ENCODE data around the gene HGD.

The HGD gene, protein sequence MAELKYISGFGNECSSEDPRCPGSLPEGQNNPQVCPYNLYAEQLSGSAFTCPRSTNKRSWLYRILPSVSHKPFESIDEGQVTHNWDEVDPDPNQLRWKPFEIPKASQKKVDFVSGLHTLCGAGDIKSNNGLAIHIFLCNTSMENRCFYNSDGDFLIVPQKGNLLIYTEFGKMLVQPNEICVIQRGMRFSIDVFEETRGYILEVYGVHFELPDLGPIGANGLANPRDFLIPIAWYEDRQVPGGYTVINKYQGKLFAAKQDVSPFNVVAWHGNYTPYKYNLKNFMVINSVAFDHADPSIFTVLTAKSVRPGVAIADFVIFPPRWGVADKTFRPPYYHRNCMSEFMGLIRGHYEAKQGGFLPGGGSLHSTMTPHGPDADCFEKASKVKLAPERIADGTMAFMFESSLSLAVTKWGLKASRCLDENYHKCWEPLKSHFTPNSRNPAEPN

DNA sequence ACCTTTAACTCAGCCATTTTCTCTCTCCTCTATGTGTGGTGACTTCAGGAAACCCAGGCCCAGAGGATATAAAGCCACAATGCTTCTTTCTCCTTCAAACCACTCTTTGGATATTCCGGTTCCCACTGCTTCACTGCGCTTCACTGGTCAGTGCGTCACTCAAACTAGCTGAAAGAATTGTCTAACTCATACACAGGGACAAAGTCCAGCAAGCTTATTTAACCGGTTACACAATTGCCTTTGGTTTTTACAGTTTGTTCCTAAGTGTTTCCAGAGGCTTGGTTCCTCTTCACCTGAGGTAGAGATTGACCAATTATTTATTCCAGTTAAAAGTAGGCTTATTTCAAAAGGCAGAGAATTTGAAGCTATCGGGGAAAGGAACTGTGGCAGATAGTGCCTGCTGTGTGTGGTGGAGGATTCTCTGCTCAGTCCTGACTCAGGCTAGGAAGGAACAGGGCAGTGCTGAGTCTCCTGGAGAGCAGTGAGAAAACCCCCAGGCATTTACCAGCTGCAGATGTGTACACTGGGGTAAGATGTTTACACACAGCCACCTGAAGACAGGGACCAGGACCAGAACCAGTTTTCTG is at the start of gene HGD:
Gene HGD, minus strand, starts transcription at position 145 of the 587 bp plus-strand sequence. Its CDS starts 128 bp downstream, at position 17.
- DNase-seq (ENCODE audit: low read depth in 2 of 2, low spot score in 1 of 2), result no peak

DNA sequence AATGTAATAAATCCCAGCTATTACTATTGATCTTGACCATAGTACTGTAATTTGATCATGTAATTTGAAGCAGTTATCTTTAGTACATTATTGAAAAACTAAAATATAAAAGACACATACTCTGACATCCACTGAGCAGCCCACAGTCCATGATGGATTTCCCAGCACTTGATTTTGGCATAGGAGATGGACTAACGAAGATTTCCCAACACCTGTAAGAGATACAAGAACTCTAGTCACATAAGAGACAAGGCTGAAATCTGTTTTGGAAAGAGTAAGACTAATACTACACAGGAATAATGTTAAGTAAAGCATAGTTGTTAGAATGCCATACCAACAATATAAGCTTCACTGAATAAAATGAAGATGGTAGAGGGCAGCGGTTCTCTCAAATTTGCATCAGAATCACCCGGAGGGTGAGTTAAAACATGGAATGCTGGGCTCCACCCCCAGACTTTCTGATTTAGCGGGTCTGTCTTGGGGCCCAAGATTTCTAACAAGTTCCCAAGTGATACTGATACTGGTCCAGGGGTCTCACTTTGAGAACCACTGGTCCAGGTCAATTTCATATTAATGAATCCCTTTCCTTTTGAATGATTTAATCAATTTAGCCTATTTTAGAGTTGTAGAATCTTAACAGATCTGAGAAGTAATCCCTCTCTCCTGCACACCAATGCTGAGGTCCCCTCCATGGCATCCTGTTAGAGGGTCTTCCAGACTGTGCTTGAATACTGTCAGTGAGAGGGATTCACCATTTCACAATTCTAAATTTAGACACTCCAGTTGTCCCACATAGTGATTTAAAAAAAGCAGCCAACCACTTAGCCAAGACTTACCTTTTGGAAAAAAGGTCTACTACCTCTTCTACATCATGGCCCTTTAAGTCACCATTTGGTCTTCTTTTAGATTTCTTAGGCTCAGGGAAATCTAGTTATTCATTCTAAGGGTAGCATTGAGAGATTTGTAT is 48.8 kb upstream of the HGD start:
- no peak for DNase-seq (ENCODE audit: low read depth in 2 of 2, low spot score in 1 of 2)

GRCh38 chr3:120726791-120727190 is 44.8 kb upstream of the HGD start:
- DNase-seq (ENCODE audit: low read depth in 2 of 2, low spot score in 1 of 2), result no peak

DNA sequence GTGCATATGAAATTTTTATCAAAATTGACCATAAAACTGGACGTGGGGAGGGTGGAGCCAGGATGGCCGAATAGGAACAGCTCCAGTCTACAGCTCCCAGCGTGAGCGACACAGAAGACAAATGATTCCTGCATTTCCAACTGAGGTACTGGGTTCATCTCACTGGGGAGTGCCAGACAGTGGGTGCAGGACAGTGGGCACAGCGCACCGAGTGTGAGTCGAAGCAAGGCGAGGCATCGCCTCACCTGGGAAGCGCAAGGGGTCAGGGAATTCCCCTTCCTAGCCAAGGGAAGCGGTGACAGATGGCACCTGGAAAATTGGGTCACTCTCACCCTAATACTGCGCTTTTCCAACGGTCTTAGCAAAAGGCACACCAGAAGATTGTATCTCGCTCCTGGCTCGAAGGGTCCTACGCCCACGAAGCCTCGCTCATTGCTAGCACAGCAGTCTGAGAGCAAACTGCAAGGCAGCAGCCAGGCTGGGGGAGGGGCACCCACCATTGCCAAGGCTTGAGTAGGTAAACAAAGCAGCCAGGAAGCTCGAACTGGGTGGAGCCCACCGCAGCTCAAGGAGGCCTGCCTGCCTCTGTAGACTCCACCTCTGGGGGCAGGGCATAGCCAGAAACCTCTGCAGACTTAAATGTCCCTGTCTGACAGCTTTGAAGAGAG is 37.3 kb upstream of the HGD start:
- DNase-seq (ENCODE audit: low read depth in 2 of 2, low spot score in 1 of 2), result peak; percentile 22 to 62

- DNase-seq (ENCODE audit: low read depth in 2 of 2, low spot score in 1 of 2), result no peak
These were observed 31.2 kb upstream of the HGD start for GRCh38 chr3:120713262-120713661.

- DNase-seq (ENCODE audit: low read depth in 2 of 2, low spot score in 1 of 2), result no peak
These were observed 28.3 kb upstream of the HGD start for GRCh38 chr3:120710369-120710768.

DNA sequence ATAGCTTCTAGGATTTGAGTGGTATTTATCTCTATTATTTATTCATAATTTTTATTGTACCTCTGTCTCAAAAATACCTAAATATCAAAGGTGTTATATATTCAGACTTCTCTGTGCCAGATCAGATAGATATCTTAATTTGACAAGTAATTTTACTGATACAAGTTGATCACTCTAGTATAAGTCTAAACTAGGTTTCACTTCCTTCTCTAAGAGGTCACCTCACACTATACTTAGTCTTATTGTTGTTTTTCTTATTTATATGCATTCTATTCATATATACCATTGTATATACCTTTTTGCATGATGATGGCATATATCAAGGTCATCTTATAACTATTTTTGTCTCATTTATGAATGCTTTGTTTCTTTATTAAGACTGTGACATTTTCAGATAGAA is 26.4 kb upstream of the HGD start:
- no peak for DNase-seq (ENCODE audit: low read depth in 2 of 2, low spot score in 1 of 2)

GRCh38 chr3:120706950-120707349 is 24.9 kb upstream of the HGD start:
- DNase-seq (ENCODE audit: low read depth in 2 of 2, low spot score in 1 of 2), result no peak

DNA sequence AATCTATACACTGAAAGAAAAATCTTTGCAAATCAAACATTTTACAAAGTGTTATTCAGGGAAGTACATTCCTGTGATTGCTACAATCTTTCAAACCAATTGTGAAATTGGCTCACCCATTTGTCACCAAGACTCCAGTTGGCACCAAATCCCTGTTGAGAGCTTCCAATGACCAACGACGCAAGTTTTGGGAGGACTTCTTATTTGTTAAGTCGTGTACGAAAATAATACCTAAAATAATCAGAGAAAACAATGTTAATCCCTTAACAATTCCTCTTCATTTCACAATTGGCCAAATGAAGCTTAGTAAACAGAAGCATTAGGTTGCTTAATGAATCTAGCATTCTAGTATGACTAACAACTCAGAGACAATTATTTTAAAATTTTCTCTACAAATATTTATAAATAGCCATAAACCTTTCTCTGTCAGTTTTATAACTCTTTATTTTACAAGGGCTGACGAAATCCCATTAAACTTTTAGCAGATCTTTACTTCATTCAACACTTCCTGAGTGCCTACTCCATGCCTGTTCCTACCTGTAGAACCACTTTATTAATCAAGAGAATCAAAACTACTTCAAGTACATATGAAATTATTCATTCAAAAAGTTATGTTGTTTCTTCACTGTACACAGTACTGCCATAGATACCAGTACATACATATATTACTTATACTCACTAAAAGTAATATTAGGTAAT is 24.0 kb upstream of the HGD start:
- no peak for DNase-seq (ENCODE audit: low read depth in 2 of 2, low spot score in 1 of 2)

DNA sequence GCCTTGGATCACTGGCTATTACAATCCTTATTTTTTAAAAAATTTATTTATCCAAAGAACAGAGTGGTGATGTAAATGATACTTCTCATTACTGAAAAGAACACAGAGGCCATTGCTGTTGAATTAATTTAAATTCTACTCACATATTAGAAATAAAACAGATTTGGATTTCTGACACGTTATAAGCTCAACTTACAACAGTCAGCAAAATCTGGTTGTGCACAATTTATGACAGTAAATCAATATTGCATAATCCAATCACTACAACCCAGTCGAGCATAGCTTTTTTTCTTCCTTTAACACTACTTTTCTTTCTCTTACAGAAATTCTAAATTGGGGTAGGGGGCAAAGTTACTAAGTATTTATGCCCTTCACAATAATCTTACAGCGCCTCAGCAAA is 17.3 kb upstream of the HGD start:
- DNase-seq (ENCODE audit: low read depth in 2 of 2, low spot score in 1 of 2), result no peak

DNA sequence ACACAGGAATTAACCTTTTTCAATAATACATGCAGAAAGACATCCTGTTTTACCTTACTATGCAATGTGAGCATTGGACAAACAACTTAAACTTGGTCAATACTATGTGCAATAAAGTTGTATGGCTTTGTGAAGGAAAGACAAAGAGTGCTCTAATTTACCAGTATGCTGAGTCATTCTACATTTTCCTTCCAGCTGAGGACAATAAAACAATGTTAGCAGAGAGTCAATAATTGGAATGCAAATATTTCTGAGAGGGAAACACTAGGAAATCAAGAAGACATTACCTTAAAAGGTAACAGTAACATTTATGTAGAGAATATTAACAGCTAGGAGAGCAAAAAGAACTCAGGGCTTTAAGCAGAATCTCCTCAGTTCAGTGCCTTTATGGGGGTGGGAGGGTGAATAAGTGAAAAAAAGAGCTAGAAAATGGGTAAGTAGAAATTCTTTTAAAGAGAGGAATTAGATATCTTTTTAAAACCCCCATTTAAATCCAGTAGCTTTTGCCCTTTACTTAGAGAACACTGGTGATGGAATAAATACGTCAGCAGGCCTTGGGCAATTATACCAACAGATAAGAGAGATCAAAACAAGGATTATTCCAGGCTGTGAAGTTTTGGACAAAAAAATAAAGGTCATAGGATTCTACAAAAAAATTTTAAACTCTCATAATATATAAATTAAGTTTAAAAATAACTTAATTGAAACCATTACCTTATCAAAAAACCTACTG is 11.6 kb upstream of the HGD start:
- no peak for DNase-seq (ENCODE audit: low read depth in 2 of 2, low spot score in 1 of 2)

DNA sequence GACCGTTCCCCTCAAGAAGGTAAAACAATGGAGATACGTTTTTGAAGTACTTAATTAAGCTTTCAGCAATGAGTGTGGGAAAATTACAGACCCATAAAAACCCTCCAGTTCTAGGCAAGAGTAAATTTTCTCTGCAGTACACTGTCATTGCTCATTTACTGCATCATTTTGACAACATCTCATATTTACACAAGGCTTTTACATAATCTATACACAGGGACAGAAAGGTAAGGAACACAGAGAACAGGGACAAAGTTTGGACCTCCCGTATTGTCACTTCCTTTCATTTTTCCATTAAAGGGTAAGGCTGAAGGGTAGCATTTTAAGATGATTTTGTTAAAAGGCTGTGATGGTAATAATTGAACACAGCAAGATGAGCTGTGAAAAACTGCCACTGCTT is 7.4 kb upstream of the HGD start:
- no peak for DNase-seq (ENCODE audit: low read depth in 2 of 2, low spot score in 1 of 2)

DNA sequence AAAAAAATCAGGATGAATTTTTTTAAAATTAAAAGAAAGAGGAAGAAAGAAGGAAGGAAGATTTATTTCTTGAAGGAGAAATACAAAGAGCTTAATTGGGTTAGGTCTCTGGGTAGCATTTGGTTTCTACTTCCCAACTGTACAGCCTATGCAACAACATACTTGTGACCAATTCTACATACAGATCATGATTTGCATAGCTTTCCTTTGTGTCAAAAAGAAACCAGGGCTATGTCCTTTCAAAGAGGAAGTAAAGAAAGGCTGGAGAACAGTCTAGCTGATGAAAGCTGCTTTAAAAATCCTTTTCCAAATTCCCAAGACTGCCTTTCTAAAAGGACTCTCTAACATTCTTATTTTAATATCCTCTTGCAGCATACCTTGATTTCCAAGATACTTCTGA is 6.1 kb upstream of the HGD start:
- DNase-seq (ENCODE audit: low read depth in 2 of 2, low spot score in 1 of 2), result no peak

- no peak for DNase-seq (ENCODE audit: low read depth in 2 of 2, low spot score in 1 of 2)
These were observed 3.4 kb upstream of the HGD start for GRCh38 chr3:120685411-120685810.

DNA sequence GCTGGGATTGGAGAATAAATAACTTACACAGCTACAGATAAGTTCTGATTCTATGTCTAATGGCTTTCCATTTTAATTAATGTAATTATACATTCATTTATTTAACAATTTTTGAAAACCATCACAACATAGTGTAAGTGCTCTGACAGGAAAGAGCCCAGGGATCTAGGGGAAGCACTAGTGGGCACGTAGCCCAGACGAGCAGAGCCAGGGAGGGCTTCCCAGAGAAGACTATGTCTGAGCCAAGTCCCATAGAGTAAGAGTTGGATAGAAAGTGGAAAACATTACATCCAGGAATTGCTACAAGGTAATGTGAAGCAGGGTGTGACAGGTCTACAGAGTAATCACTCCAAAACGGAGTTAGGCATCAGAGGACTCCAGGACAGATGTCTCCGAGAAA is 2.9 kb upstream of the HGD start:
- DNase-seq (ENCODE audit: low read depth in 2 of 2, low spot score in 1 of 2), result no peak

GRCh38 chr3:120683671-120684301 is 1.7 kb upstream of the HGD start:
- no peak for DNase-seq (ENCODE audit: low read depth in 2 of 2, low spot score in 1 of 2)

DNA sequence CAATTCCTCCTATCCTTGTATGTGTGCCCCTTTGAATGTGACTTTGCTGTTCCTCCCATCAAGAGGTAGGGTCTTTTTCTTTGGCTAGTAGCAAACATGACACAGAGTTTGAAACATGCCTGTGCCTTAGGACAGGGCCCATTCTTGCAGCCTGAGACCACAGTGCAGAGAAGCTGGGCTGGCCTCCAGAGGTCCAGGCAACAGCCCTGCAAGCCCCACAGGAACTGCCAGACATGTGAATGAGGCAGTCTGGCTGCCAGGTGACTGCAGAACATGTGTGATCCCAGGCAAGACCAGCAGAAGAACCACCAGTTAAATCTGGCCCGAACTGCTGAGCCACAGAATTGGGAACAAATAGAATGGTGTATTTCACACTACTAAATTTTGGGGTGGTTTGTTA is 1.2 kb upstream of the HGD start:
- no peak for DNase-seq (ENCODE audit: low read depth in 2 of 2, low spot score in 1 of 2)

DNA sequence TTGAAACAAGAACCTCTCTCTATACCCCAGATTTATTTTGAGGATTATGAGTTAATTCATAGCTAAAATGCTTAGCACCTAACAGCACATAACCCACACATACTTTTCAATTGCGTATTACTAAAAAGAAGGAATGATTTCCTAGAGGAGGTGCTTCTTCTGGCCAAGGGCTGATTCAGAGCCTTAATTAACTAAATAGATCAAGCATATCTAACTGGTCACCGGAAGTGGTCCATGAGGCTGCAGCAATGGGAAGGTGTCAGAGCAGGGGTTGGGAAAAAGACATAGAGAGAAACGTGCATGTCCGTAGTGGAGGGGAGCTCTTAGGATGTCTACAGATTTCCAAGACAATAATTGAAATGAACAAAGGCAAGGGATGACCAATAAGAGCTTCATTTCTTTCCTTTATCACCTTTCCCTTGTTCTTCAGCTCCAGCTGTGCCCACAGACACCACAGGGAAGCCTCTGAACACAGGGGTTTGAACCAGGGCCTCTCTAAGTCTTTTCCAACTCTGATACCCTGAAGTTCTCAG is 467 bp downstream of the HGD start:
- DNase-seq (ENCODE audit: low read depth in 2 of 2, low spot score in 1 of 2), result no peak

GRCh38 chr3:120681018-120681417 is 1.0 kb downstream of the HGD start:
- no peak for DNase-seq (ENCODE audit: low read depth in 2 of 2, low spot score in 1 of 2)
